Smooth muscle cell of trachea (primary cell): Measurements from ENCODE around the gene PITPNM2. TPM values are rescaled to one million over a fixed set of nuclear protein-coding genes. Genes with fewer than 3 reads are reported as not detected.

Experiments used
- total RNA-seq: library from RNA; depleted of rRNA; stranded (reverse); fragments of >200 nt; gene quantifications from 2 replicates; pipeline ENCODE4 v1.2.1, GENCODE V29; 2014

Gene PITPNM2
- total RNA-seq, result 16.3 and 16.5 TPM in 2 replicates

DNA sequence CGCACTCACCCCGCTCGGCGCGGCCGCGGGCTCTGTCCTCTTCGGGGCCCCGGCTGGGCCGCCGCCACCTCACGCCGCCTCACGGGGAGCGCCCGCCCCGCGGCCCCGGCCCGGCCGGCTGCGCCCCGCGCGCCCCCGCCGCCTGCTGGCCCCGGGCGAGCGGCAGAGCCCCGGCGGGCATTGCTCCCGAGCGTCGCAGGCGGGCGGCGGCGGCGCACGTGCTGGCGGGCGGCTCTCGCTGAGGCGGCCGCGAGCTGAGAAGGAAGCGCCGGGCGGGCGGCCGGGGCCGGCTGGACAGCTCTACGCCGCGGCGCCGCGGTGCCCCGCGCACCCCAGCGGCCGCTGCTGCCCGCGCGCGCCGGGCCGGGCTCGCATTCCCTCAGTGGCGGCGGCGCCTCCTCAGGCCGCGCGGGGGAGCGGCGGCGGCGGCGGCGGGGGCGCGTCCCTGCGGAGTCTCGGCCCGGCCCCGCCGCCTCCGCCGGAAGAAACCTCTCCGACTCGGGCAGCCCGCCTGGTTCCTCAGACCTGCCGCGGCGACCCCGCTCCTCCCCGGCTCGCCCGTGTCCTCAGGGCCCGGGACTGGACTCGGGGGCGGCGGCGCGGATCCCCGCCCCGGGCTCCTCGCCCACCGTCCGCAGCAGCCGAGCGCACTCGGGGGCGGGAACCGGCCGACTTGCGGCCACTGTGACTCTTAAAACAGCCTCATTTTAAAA, at the start of gene PITPNM2:
PITPNM2 (minus strand) TSS at position 347 of the 713 bp plus-strand sequence. CDS start 116,500 bp downstream, outside the sequence.

Other genes with a start within 250 kb of the PITPNM2 start
- 13.2 and 16.7 TPM in 2 replicates for gene ABCB9, start 184.6 kb downstream of the PITPNM2 start, total RNA-seq
- 12.1 and 14.5 TPM in 2 replicates for gene OGFOD2, start 175.8 kb downstream of the PITPNM2 start, total RNA-seq
- gene ARL6IP4, start 170.4 kb downstream of the PITPNM2 start, total RNA-seq, result 137 and 226 TPM in 2 replicates
- 31.3 and 69.8 TPM in 2 replicates for gene MPHOSPH9, start 82.1 kb upstream of the PITPNM2 start, total RNA-seq
- gene MTRFR, start 82.3 kb upstream of the PITPNM2 start, total RNA-seq, result 7.8 and 13.8 TPM in 2 replicates
- 137 and 153 TPM in 2 replicates for gene CDK2AP1, start 120.8 kb upstream of the PITPNM2 start, total RNA-seq
- gene SBNO1, start 213.8 kb upstream of the PITPNM2 start, total RNA-seq, result 23.7 and 30.5 TPM in 2 replicates
- gene KMT5A, start 233.0 kb upstream of the PITPNM2 start, total RNA-seq, result 56.3 and 61.2 TPM in 2 replicates